Hair follicular keratinocyte (primary cell): ENCODE results near the gene DBET. TPM values are rescaled to one million over a fixed set of nuclear protein-coding genes. Genes with fewer than 3 reads are reported as not detected.

Experiments
- total RNA-seq: library from RNA; depleted of rRNA; stranded (reverse); fragments of >200 nt; gene quantifications from 2 replicates; pipeline ENCODE4 v1.2.3, GENCODE V29; 2015

Gene DBET
- total RNA-seq: under 0.01 TPM in 1 of 2 replicates, not detected in the other

DNA sequence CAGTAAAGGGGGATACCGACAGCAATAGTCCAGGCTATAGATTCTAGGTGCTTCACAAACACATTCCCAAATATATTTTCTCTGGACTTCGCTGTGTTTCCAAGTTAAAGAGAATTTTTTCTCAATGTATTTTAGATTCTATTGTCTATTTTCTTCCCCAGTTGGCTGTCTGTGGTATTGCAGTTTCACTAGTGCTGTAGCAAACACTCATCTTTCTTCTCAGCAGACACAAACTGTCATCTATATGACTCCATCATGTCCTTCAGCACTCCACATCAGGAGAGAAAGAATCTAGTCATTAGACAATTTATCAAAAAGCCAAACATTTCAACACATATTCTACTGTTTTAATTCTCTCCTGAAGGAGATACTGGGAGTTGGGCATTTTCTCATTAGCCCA, at the start of gene DBET:
Gene DBET, plus strand, starts transcription at position 161 of the 400 bp plus-strand sequence.

GRCh38 chr4:190027156-190027555, 37.1 kb upstream of the DBET start, which contains the start of gene FRG2:
Gene FRG2 (minus strand): TSS chr4:190027256. CDS start chr4:190027204, 52 bp downstream.

Other genes with a start within 250 kb of the DBET start
- gene FRG1, start 123.6 kb upstream of the DBET start, total RNA-seq: 36.2 and 55.8 TPM in 2 replicates
- not detected in 2 replicates for gene FRG2, start 37.2 kb upstream of the DBET start, total RNA-seq
- gene DUX4, start 109.3 kb downstream of the DBET start, total RNA-seq: not detected in 2 replicates